Measurements from ENCODE around the gene DENND1B. TPM values are rescaled to one million over a fixed set of nuclear protein-coding genes. Genes with fewer than 3 reads are reported as not detected.
"Not testable (repeated sequence)": the region's sequence is repeated elsewhere in the genome, so short reads cannot be mapped to it uniquely, and the experiment has no call there.

Gene DENND1B
- polyA plus RNA-seq, 2 of the 4 experiments (the other 2 are of a cell fraction), result 2.9 to 10.5 TPM

GRCh38 chr1:197510691-197511378 is 264.4 kb downstream of the DENND1B start:
- no peak overlapping the region for H3K4me3 ChIP-seq
- FAIRE-seq (no peak), ATAC-seq (no peak), DNase-seq (ENCODE audit: low read depth in 1 of 2, low spot score in 1 of 2) (no peak)
- H3K4me2 ChIP-seq, result no peak overlapping the region
- ChIA-PET CTCF (interaction anchor here (1.6 kb wide), 1 partner anchor 9 kb away, joined by 7 read pairs; no protein-coding TSS in a partner anchor), POLR2A (no interaction called here)
- no peak overlapping the region for H3K27ac ChIP-seq
- TF ChIP-seq HEYL (CRISPR knock-in tag; IDR thresholded peaks at IDR 0.05) (no peak), CTCF (IDR thresholded peaks at IDR 0.05) (no peak), ZFP36 (IDR thresholded peaks at IDR 0.05; ENCODE audit: borderline replicate concordance, partially characterized antibody) (no peak), KDM5A (IDR thresholded peaks at IDR 0.05) (no peak), HOXB5 (CRISPR knock-in tag; IDR thresholded peaks at IDR 0.05) (no peak)
- no peaks in the 10 kb centered on the region for H3K9me3 ChIP-seq
- 85% methylated on average over 4 of the region's 4 CpGs for whole genome bisulfite sequencing (ENCODE audit: missing lambda C conversion rate)
- H3K4me1 ChIP-seq, result no peaks in the 10 kb centered on the region

- FAIRE-seq (no peak), ATAC-seq (no peak), DNase-seq (ENCODE audit: low read depth in 1 of 2, low spot score in 1 of 2) (no peak)
- H3K4me1 ChIP-seq, result no peaks in the 10 kb centered on the region
- TF ChIP-seq EHMT2 (IDR thresholded peaks at IDR 0.05; ENCODE audit: low read depth), result no peak
- TF ChIP-seq ESRRA (IDR thresholded peaks at IDR 0.05; ENCODE audit: borderline replicate concordance, low read length), result no peak
- no peak for TF ChIP-seq RAD21 (conservative IDR thresholded peaks at IDR 0.05 in 1 of 2, IDR thresholded peaks at IDR 0.05 in 1 of 2)
- no peak for TF ChIP-seq JUNB (IDR thresholded peaks at IDR 0.05)
- no peak for TF ChIP-seq KDM5A (IDR thresholded peaks at IDR 0.05)
- no peak for TF ChIP-seq RNF2 (IDR thresholded peaks at IDR 0.05; ENCODE audit: borderline replicate concordance, low read depth)
- TF ChIP-seq MAX (IDR thresholded peaks at IDR 0.05), result no peak
- TF ChIP-seq JUN (IDR thresholded peaks at IDR 0.05), result no peak
- no peak for TF ChIP-seq HES2 (IDR thresholded peaks at IDR 0.05)
- no peak for TF ChIP-seq GATA3 (IDR thresholded peaks at IDR 0.05; ENCODE audit: borderline replicate concordance)
- H3K27ac ChIP-seq, result no peak overlapping the region
- ChIA-PET POLR2A (no interaction called here), CTCF (no interaction called here)
- no peaks in the 10 kb centered on the region for H3K9me3 ChIP-seq
- 71% methylated on average over 9 of the region's 10 CpGs for WGBS (ENCODE audit: missing lambda C conversion rate)
- no peak overlapping the region for H3K4me3 ChIP-seq
- no peak overlapping the region for H3K4me2 ChIP-seq
These were observed 278.6 kb downstream of the DENND1B start for GRCh38 chr1:197496722-197497121.

GRCh38 chr1:197491505-197491904 is 283.8 kb downstream of the DENND1B start:
- ATAC-seq; H3K4me3 ChIP-seq; POLR2A ChIA-PET; H3K4me1 ChIP-seq; CTCF ChIA-PET; DNase-seq (ENCODE audit: low read depth in 1 of 2, low spot score in 1 of 2); H3K9me3 ChIP-seq; FAIRE-seq; H3K27ac ChIP-seq; H3K4me2 ChIP-seq: not testable (repeated sequence)
- WGBS (ENCODE audit: missing lambda C conversion rate), result 56% methylated on average over 1 of the region's 1 CpG

- no peaks in the 10 kb centered on the region for H3K9me3 ChIP-seq
- no peak overlapping the region for H3K4me3 ChIP-seq
- no peaks in the 10 kb centered on the region for H3K4me1 ChIP-seq
- ChIA-PET CTCF (interaction anchor here (1.0 kb wide), 1 partner anchor 87 kb away, joined by 3 read pairs; no protein-coding TSS in a partner anchor), POLR2A (no interaction called here)
- TF ChIP-seq TFCP2L1 (CRISPR knock-in tag; IDR thresholded peaks at IDR 0.05), result no peak
- FAIRE-seq, result no peak
- no peak for DNase-seq (ENCODE audit: low read depth in 1 of 2, low spot score in 1 of 2)
- H3K4me2 ChIP-seq, result no peak overlapping the region
- ATAC-seq, result no peak
- no peak overlapping the region for H3K27ac ChIP-seq
- WGBS (ENCODE audit: missing lambda C conversion rate), result 100% methylated on average over 2 of the region's 2 CpGs
These were observed 288.3 kb downstream of the DENND1B start for GRCh38 chr1:197486946-197487345.

All from A549 (cell line).